H9 (cell line): ENCODE measurements around the gene ZNF582. TPM values are rescaled to one million over a fixed set of nuclear protein-coding genes. Genes with fewer than 3 reads are reported as not detected.

ENCODE experiments used
- DNase-seq: peaks from one replicate; pipeline ENCODE4 v3.0.0-alpha.2; 2017
- H2AFZ ChIP-seq: one replicate; pipeline ENCODE4 v1.6.1; 2013; ENCODE audit warnings: mild to moderate bottlenecking, low read length, control low read depth, moderate library complexity
- H2AK5ac ChIP-seq: 2 replicates; pipeline ENCODE4 v1.6.1; 2013; ENCODE audit warnings: low read length, control low read depth, mixed read lengths; ENCODE audit not compliant: insufficient read length
- H2BK120ac ChIP-seq: one replicate; pipeline ENCODE4 v1.6.1; 2013; ENCODE audit warnings: low read depth, mild to moderate bottlenecking, low read length, control low read depth, inconsistent platforms; ENCODE audit not compliant: poor library complexity, severe bottlenecking
- H2BK12ac ChIP-seq: 2 replicates; pipeline ENCODE4 v1.6.1; 2013; ENCODE audit warnings: low read length, control low read depth, mixed read lengths, low read depth; ENCODE audit not compliant: insufficient read length
- H2BK15ac ChIP-seq: 2 replicates; pipeline ENCODE4 v1.6.1; 2013; ENCODE audit warnings: low read depth, low read length, control low read depth
- H2BK20ac ChIP-seq: one replicate; pipeline ENCODE4 v1.6.1; 2013; ENCODE audit warnings: low read depth, mild to moderate bottlenecking, low read length, control low read depth, inconsistent platforms; ENCODE audit not compliant: poor library complexity, severe bottlenecking
- H2BK5ac ChIP-seq: 2 replicates; pipeline ENCODE4 v1.6.1; 2013; ENCODE audit warnings: low read length, control low read depth, mixed read lengths; ENCODE audit not compliant: insufficient read length
- H3K14ac ChIP-seq: 2 replicates; pipeline ENCODE4 v1.6.1; 2013; ENCODE audit warnings: low read length, control low read depth; ENCODE audit not compliant: insufficient read depth
- H3K18ac ChIP-seq: 2 replicates; pipeline ENCODE4 v1.6.1; 2013; ENCODE audit warnings: low read depth, mild to moderate bottlenecking, mixed read lengths, low read length, control low read depth; ENCODE audit not compliant: insufficient read length
- H3K23ac ChIP-seq: 2 replicates; pipeline ENCODE4 v1.6.1; 2013; ENCODE audit warnings: low read length, control low read depth, mixed read lengths, low read depth; ENCODE audit not compliant: insufficient read length
- H3K23me2 ChIP-seq: 2 replicates; pipeline ENCODE4 v1.6.1; 2013; ENCODE audit warnings: low read depth, mild to moderate bottlenecking, mixed read lengths, low read length, control low read depth; ENCODE audit not compliant: insufficient read length, poor library complexity, severe bottlenecking
- H3K27ac ChIP-seq: 2 replicates; pipeline ENCODE4 v1.5.1; 2013; ENCODE audit warnings: low read length, control low read depth, mixed read lengths, low read depth; ENCODE audit not compliant: insufficient read length
- H3K27me3 ChIP-seq: 2 replicates; pipeline ENCODE4 v1.6.1; 2013; ENCODE audit warnings: low read length, control low read depth, inconsistent platforms; ENCODE audit not compliant: insufficient read depth
- H3K4ac ChIP-seq: 2 replicates; pipeline ENCODE4 v1.6.1; 2013; ENCODE audit warnings: low read depth, mild to moderate bottlenecking, control low read depth, inconsistent platforms, low read length, moderate library complexity
- H3K4me1 ChIP-seq: 2 replicates; pipeline ENCODE4 v1.6.1; 2013; ENCODE audit warnings: low read length, control low read depth, inconsistent platforms; ENCODE audit not compliant: insufficient read depth
- H3K4me2 ChIP-seq: 2 replicates; pipeline ENCODE4 v1.6.1; 2013; ENCODE audit warnings: low read length, control low read depth, mixed read lengths; ENCODE audit not compliant: insufficient read length, insufficient read depth
- H3K56ac ChIP-seq: 2 replicates; pipeline ENCODE4 v1.6.1; 2013; ENCODE audit warnings: low read depth, mild to moderate bottlenecking, mixed read lengths, low read length, control low read depth; ENCODE audit not compliant: insufficient read length
- H3K79me1 ChIP-seq: 2 replicates; pipeline ENCODE4 v1.6.1; 2013; ENCODE audit warnings: low read depth, mild to moderate bottlenecking, moderate library complexity, low read length, control low read depth, inconsistent platforms; ENCODE audit not compliant: insufficient read depth, poor library complexity, severe bottlenecking
- H3K79me2 ChIP-seq: 2 replicates; pipeline ENCODE4 v1.6.1; 2013; ENCODE audit warnings: low read length, control low read depth, inconsistent platforms; ENCODE audit not compliant: insufficient read depth
- H3K9ac ChIP-seq: 2 replicates; pipeline ENCODE4 v1.6.1; 2013; ENCODE audit warnings: low read length, control low read depth, mixed read lengths; ENCODE audit not compliant: insufficient read length; ENCODE audit errors: extremely low read depth
- H3K9me3 ChIP-seq: one replicate; pipeline ENCODE4 v1.6.1; 2013; ENCODE audit warnings: low read depth, low read length, inconsistent platforms; ENCODE audit not compliant: control insufficient read depth
- H3T11ph ChIP-seq: one replicate; pipeline ENCODE4 v1.6.1; 2013; ENCODE audit warnings: mild to moderate bottlenecking, low read length, control low read depth, inconsistent platforms
- H4K20me1 ChIP-seq: one replicate; pipeline ENCODE4 v1.6.1; 2013; ENCODE audit not compliant: control insufficient read depth, insufficient read length, insufficient read depth
- H4K5ac ChIP-seq: 2 replicates; pipeline ENCODE4 v1.6.1; 2013; ENCODE audit warnings: low read depth, mild to moderate bottlenecking, mixed read lengths, low read length, control low read depth; ENCODE audit not compliant: insufficient read length
- H4K8ac ChIP-seq: replicated peaks from 2 replicates; pipeline ENCODE4 v1.6.1; 2013; ENCODE audit warnings: low read length, control low read depth, mixed read lengths, low read depth; ENCODE audit not compliant: insufficient read length
- H4K91ac ChIP-seq: 2 replicates; pipeline ENCODE4 v1.6.1; 2013; ENCODE audit warnings: low read depth, mild to moderate bottlenecking, moderate library complexity, mixed read lengths, low read length, control low read depth; ENCODE audit not compliant: insufficient read length
- H3K27ac Mint-ChIP-seq, 3 experiments: 2 replicates in 2 of 3; 3 replicates in 1 of 3; pipeline ENCODE4 v1.8.0; 2020 to 2021; ENCODE audit warnings: mixed read lengths in 3 of 3, mild to moderate bottlenecking in 1 of 3, moderate library complexity in 1 of 3
- H3K27me3 Mint-ChIP-seq: 2 replicates; pipeline ENCODE4 v1.8.0; 2021; ENCODE audit warnings: low read depth, mild to moderate bottlenecking, moderate library complexity, mixed read lengths
- H3K36me3 Mint-ChIP-seq, 3 experiments: 2 replicates in 2 of 3; 3 replicates in 1 of 3; pipeline ENCODE4 v1.8.0; 2020 to 2021; ENCODE audit warnings: low read depth in 3 of 3, mixed read lengths in 3 of 3; ENCODE audit not compliant: insufficient read depth in 1 of 3
- H3K4me1 Mint-ChIP-seq, 2 experiments: 2 replicates each; pipeline ENCODE4 v1.8.0; 2020; ENCODE audit warnings: mixed read lengths in 2 of 2
- H3K4me3 Mint-ChIP-seq, 2 experiments: 2 replicates in 1 of 2; 3 replicates in 1 of 2; pipeline ENCODE4 v1.8.0; 2020 to 2021; ENCODE audit warnings: mild to moderate bottlenecking in 2 of 2, mixed read lengths in 2 of 2, moderate library complexity in 1 of 2
- H3K9me3 Mint-ChIP-seq, 2 experiments: 2 replicates in 1 of 2; 3 replicates in 1 of 2; pipeline ENCODE4 v1.8.0; 2020; ENCODE audit warnings: mild to moderate bottlenecking in 2 of 2, mixed read lengths in 2 of 2, moderate library complexity in 1 of 2
- WGBS: extraction: QIAGEN DNeasy Blood & Tissue Kit; methylation state at CpG from one replicate; pipeline ENCODE4 v1.1.7; 2013; ENCODE audit warnings: missing lambda C conversion rate, low lambda C conversion rate, mixed read lengths; ENCODE audit not compliant: insufficient read length; ENCODE audit errors: extremely low coverage; 5-methylcytosine and 5-hydroxymethylcytosine counted together
- total RNA-seq: library from RNA; stranded (reverse); gene quantifications from 2 replicates; pipeline ENCODE4 v1.2.1, GENCODE V29; 2021
- TF ChIP-seq, protein P1 (sequence below): fragments of 200-600 bp; sonication (generic); conservative IDR thresholded peaks from 3 replicates; pipeline ENCODE4 v1.8.0; 2021; ENCODE audit warnings: antibody characterized with exemption, mild to moderate bottlenecking

Gene ZNF582
- total RNA-seq, 1 experiment from 2014 or later: 4.4 TPM

DNA sequence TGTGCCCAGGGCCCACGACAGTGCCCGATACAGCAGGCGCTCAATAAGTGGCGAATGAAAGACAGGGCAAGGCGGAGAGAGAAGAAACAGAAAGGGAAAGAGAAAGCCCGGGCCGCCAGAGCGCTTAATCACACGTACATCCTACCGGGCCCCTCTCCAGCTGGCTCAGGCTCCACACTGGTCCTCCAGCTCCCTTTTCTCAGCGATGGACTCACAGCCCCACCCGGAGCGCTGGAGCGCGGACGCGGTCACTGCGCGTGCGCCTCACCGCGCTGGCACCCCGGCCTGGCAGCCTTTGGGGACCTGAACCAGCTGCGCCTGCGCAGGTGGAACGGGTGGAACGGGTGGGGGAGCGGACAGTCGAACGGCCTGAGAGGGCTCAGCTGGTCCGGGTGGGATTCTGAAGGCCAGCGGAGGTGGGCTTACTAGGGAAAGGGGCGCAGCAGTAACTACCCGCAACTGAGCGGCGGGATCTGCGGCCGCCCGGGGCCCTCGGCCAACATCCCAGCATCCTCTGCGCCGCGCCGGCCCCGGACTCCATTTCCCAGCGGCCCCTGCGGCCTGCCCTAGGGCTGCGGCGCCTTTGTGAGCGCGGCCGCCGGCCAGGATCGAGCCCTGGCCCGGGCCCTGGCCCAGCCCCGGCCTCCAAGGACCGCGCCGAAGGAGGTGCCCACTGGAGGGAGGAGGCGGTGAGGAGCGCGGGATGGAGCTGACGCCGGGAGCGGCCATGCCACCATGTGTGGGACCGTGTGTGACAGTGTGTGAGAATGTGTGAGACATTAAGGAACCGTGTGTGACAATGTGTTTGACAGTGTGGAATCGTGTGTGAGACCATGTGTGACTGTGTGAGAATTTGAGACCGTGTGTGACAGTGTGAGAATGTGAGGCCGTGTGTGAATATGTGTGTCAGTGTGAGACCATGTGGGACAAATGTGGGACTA, 10.7 kb upstream of the ZNF582 start, which contains the start of gene ZNF583:
Gene ZNF583 (plus strand): TSS at position 569 of the 941 bp plus-strand sequence. CDS start 2,783 bp downstream, outside the sequence.
- Histone ChIP-seq H2BK12ac (no peak within 1 kb of the TSS), H2AFZ (no peak within 1 kb of the TSS), H3K79me1 (no peaks in the 10 kb centered on the region), H3K23ac (peak within 1 kb of the TSS; percentile 4), H3K18ac (peak within 1 kb of the TSS; percentile 89), H3K4ac (no peak within 1 kb of the TSS), H3K56ac (no peak within 1 kb of the TSS), H4K91ac (no peak within 1 kb of the TSS), H3T11ph (no peak within 1 kb of the TSS), H3K27ac (no peak within 1 kb of the TSS), H2BK120ac (no peak within 1 kb of the TSS), H2AK5ac (no peak within 1 kb of the TSS), H3K4me1 (peaks cover 6% of the 10 kb centered on the region; the same call in 1 of the 2 replicates), H3K14ac (peak within 1 kb of the TSS; percentile 94), H2BK20ac (no peak within 1 kb of the TSS), H4K8ac (no peak within 1 kb of the TSS), H4K5ac (no peak within 1 kb of the TSS), H3K23me2 (peaks cover 6% of the 10 kb centered on the region), H3K79me2 (no peaks in the 10 kb centered on the region; the same call in 1 of the 2 replicates), H2BK5ac (no peak within 1 kb of the TSS), H3K4me2 (peak within 1 kb of the TSS; percentile 81), H3K9ac (peak within 1 kb of the TSS; percentile 76), H3K9me3 (peaks cover 9% of the 10 kb centered on the region), H3K27me3 (no peaks in the 10 kb centered on the region), H2BK15ac (no peak within 1 kb of the TSS), H4K20me1 (no peaks in the 10 kb centered on the region)
- peak; percentile 89 for DNase-seq
- peaks cover 52 to 61% (median 59%) of the 10 kb centered on the region in 3 experiments for H3K36me3 Mint-ChIP-seq
- H3K4me3 Mint-ChIP-seq: peak within 1 kb of the TSS; percentile 89 to 90
- H3K27ac Mint-ChIP-seq: peak within 1 kb of the TSS; percentile 64 to 91 (median 89); a peak in 6 of 7 replicates
- H3K9me3 Mint-ChIP-seq: peaks cover 55 to 76% of the 10 kb centered on the region in 2 experiments
- WGBS: no CpG with 5 or more reads among the region's 70 CpGs
- H3K4me1 Mint-ChIP-seq: peaks cover 11 to 14% of the 10 kb centered on the region in 2 experiments
- peaks cover 5% of the 10 kb centered on the region for H3K27me3 Mint-ChIP-seq
- TF ChIP-seq, protein P1, sequence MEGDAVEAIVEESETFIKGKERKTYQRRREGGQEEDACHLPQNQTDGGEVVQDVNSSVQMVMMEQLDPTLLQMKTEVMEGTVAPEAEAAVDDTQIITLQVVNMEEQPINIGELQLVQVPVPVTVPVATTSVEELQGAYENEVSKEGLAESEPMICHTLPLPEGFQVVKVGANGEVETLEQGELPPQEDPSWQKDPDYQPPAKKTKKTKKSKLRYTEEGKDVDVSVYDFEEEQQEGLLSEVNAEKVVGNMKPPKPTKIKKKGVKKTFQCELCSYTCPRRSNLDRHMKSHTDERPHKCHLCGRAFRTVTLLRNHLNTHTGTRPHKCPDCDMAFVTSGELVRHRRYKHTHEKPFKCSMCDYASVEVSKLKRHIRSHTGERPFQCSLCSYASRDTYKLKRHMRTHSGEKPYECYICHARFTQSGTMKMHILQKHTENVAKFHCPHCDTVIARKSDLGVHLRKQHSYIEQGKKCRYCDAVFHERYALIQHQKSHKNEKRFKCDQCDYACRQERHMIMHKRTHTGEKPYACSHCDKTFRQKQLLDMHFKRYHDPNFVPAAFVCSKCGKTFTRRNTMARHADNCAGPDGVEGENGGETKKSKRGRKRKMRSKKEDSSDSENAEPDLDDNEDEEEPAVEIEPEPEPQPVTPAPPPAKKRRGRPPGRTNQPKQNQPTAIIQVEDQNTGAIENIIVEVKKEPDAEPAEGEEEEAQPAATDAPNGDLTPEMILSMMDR: no peak
